GM18511 (cell line): ENCODE data around the gene MYL2.

Source experiments
- ATAC-seq: cut with Tn5 transposase; IDR thresholded peaks from one replicate; pipeline ENCODE4 v1.9.1; 2021; ENCODE audit warnings: mild to moderate bottlenecking, moderate library complexity; ENCODE audit not compliant: unreplicated experiment

MYL2 gene

GRCh38 chr12:110901401-110901800 is 19.0 kb downstream of the MYL2 start:
- no peak for ATAC-seq

GRCh38 chr12:110896559-110896958 is 23.8 kb downstream of the MYL2 start:
- ATAC-seq: no peak

GRCh38 chr12:110893956-110894355 is 26.4 kb downstream of the MYL2 start:
- ATAC-seq: no peak

- ATAC-seq: no peak
Observed at GRCh38 chr12:110889361-110889760, 31.0 kb downstream of the MYL2 start.

GRCh38 chr12:110888256-110888991 is 32.0 kb downstream of the MYL2 start:
- no peak for ATAC-seq

- no peak for ATAC-seq
Observed at GRCh38 chr12:110885152-110885840, 35.1 kb downstream of the MYL2 start.

GRCh38 chr12:110883251-110883650 is 37.1 kb downstream of the MYL2 start:
- no peak for ATAC-seq

GRCh38 chr12:110880651-110881050 is 39.7 kb downstream of the MYL2 start:
- ATAC-seq: no peak

GRCh38 chr12:110874781-110875180 is 45.6 kb downstream of the MYL2 start:
- no peak for ATAC-seq

GRCh38 chr12:110874351-110874750 is 46.0 kb downstream of the MYL2 start:
- no peak for ATAC-seq

- ATAC-seq: no peak
Observed at GRCh38 chr12:110872100-110872499, 48.3 kb downstream of the MYL2 start.

GRCh38 chr12:110869803-110870202 is 50.6 kb downstream of the MYL2 start:
- ATAC-seq: no peak

- ATAC-seq: no peak
Observed at GRCh38 chr12:110869026-110869425, 51.4 kb downstream of the MYL2 start.

GRCh38 chr12:110865521-110865920 is 54.9 kb downstream of the MYL2 start:
- no peak for ATAC-seq

- no peak for ATAC-seq
Observed at GRCh38 chr12:110863161-110863560, 57.2 kb downstream of the MYL2 start.

- no peak for ATAC-seq
Observed at GRCh38 chr12:110862329-110862728, 58.0 kb downstream of the MYL2 start.

GRCh38 chr12:110861729-110862128 is 58.6 kb downstream of the MYL2 start:
- no peak for ATAC-seq
